Activated T-helper 17 cell treated with anti-CD3 and anti-CD28 coated beads, Interleukin-2, amount 50 U/mL, for 72 hours (primary cell): ENCODE data around the gene SLC25A30. TPM values are rescaled to one million over a fixed set of nuclear protein-coding genes. Genes with fewer than 3 reads are reported as not detected.
"Not testable (repeated sequence)": the region's sequence is repeated elsewhere in the genome, so short reads cannot be mapped to it uniquely, and the experiment has no call there.

Experiments used
- ATAC-seq: fragments of 150-1000 bp; cut with Tn5 transposase; replicated peaks from 2 replicates; pipeline ENCODE4 v1.10.0; 2021; ENCODE audit warnings: mild to moderate bottlenecking, moderate library complexity
- H3K27ac Mint-ChIP-seq: one replicate; pipeline ENCODE4 v1.8.0; 2022; ENCODE audit warnings: mixed read lengths
- H3K27me3 Mint-ChIP-seq: one replicate; pipeline ENCODE4 v1.8.0; 2022; ENCODE audit warnings: mixed read lengths
- H3K36me3 Mint-ChIP-seq: one replicate; pipeline ENCODE4 v1.8.0; 2022; ENCODE audit warnings: low read depth, mild to moderate bottlenecking, mixed read lengths
- H3K4me1 Mint-ChIP-seq: one replicate; pipeline ENCODE4 v1.8.0; 2022; ENCODE audit warnings: mixed read lengths
- H3K4me3 Mint-ChIP-seq: one replicate; pipeline ENCODE4 v1.8.0; 2022; ENCODE audit warnings: mild to moderate bottlenecking, mixed read lengths
- H3K9me3 Mint-ChIP-seq: one replicate; pipeline ENCODE4 v1.8.0; 2022; ENCODE audit warnings: mixed read lengths
- total RNA-seq, 2 donors: library from RNA; stranded (reverse); gene quantifications; one replicate each; pipeline ENCODE4 v1.2.3, GENCODE V29; 2022

The SLC25A30 gene
- total RNA-seq, 2 donors from 2014 or later = 13.6 to 20.5 TPM

GRCh38 chr13:45412274-45413049, 5.7 kb downstream of the SLC25A30 start:
- Mint-ChIP-seq H3K27ac (no peak overlapping the region), H3K4me3 (no peak overlapping the region), H3K9me3 (no peaks in the 10 kb centered on the region), H3K27me3 (no peaks in the 10 kb centered on the region), H3K36me3 (peaks cover 46% of the 10 kb centered on the region), H3K4me1 (peaks cover 24% of the 10 kb centered on the region)
- no peak for ATAC-seq

GRCh38 chr13:45411631-45412030, 6.5 kb downstream of the SLC25A30 start:
- Mint-ChIP-seq H3K27ac (peak overlapping the region; percentile 45), H3K27me3 (no peaks in the 10 kb centered on the region), H3K4me1 (peaks cover 20% of the 10 kb centered on the region), H3K36me3 (peaks cover 48% of the 10 kb centered on the region), H3K4me3 (no peak overlapping the region), H3K9me3 (no peaks in the 10 kb centered on the region)
- ATAC-seq = no peak

- peaks cover 52% of the 10 kb centered on the region for H3K36me3 Mint-ChIP-seq
- H3K27me3 Mint-ChIP-seq = no peaks in the 10 kb centered on the region
- peak overlapping the region; percentile 45 for H3K27ac Mint-ChIP-seq
- H3K4me3 Mint-ChIP-seq = no peak overlapping the region
- H3K9me3 Mint-ChIP-seq = no peaks in the 10 kb centered on the region
- H3K4me1 Mint-ChIP-seq = peaks cover 23% of the 10 kb centered on the region
- ATAC-seq = no peak
Measured at GRCh38 chr13:45411221-45411620, 7.0 kb downstream of the SLC25A30 start.

- H3K9me3 Mint-ChIP-seq = no peaks in the 10 kb centered on the region
- no peak for ATAC-seq
- no peak overlapping the region for H3K4me3 Mint-ChIP-seq
- no peaks in the 10 kb centered on the region for H3K27me3 Mint-ChIP-seq
- H3K4me1 Mint-ChIP-seq = peaks cover 23% of the 10 kb centered on the region
- peaks cover 59% of the 10 kb centered on the region for H3K36me3 Mint-ChIP-seq
- H3K27ac Mint-ChIP-seq = no peak overlapping the region
Measured at GRCh38 chr13:45410466-45410865, 7.7 kb downstream of the SLC25A30 start.

- Mint-ChIP-seq H3K36me3 (peaks cover 64% of the 10 kb centered on the region), H3K9me3 (no peaks in the 10 kb centered on the region), H3K27ac (no peak overlapping the region), H3K4me1 (peaks cover 21% of the 10 kb centered on the region), H3K4me3 (no peak overlapping the region), H3K27me3 (no peaks in the 10 kb centered on the region)
- ATAC-seq = no peak
Measured at GRCh38 chr13:45410001-45410400, 8.2 kb downstream of the SLC25A30 start.

- no peaks in the 10 kb centered on the region for H3K9me3 Mint-ChIP-seq
- peaks cover 95% of the 10 kb centered on the region for H3K36me3 Mint-ChIP-seq
- no peak for ATAC-seq
- no peak overlapping the region for H3K4me3 Mint-ChIP-seq
- H3K4me1 Mint-ChIP-seq = peaks cover 15% of the 10 kb centered on the region
- peak overlapping the region; percentile 73 for H3K27ac Mint-ChIP-seq
- no peaks in the 10 kb centered on the region for H3K27me3 Mint-ChIP-seq
Measured at GRCh38 chr13:45406421-45406820, 11.8 kb downstream of the SLC25A30 start.

GRCh38 chr13:45403081-45403480, 15.1 kb downstream of the SLC25A30 start:
- Mint-ChIP-seq H3K4me3 (no peak overlapping the region), H3K27ac (no peak overlapping the region), H3K9me3 (no peaks in the 10 kb centered on the region), H3K36me3 (peaks cover 91% of the 10 kb centered on the region), H3K27me3 (no peaks in the 10 kb centered on the region), H3K4me1 (peaks cover 13% of the 10 kb centered on the region)
- ATAC-seq = no peak

- no peaks in the 10 kb centered on the region for H3K9me3 Mint-ChIP-seq
- ATAC-seq = no peak
- peaks cover 91% of the 10 kb centered on the region for H3K36me3 Mint-ChIP-seq
- peaks cover 15% of the 10 kb centered on the region for H3K4me1 Mint-ChIP-seq
- no peaks in the 10 kb centered on the region for H3K27me3 Mint-ChIP-seq
- peak overlapping the region; percentile 17 for H3K27ac Mint-ChIP-seq
- no peak overlapping the region for H3K4me3 Mint-ChIP-seq
Measured at GRCh38 chr13:45402641-45403040, 15.5 kb downstream of the SLC25A30 start.

- peaks cover 90% of the 10 kb centered on the region for H3K36me3 Mint-ChIP-seq
- no peak for ATAC-seq
- H3K27ac Mint-ChIP-seq = peak overlapping the region; percentile 77
- H3K9me3 Mint-ChIP-seq = no peaks in the 10 kb centered on the region
- peaks cover 11% of the 10 kb centered on the region for H3K4me1 Mint-ChIP-seq
- no peaks in the 10 kb centered on the region for H3K27me3 Mint-ChIP-seq
- no peak overlapping the region for H3K4me3 Mint-ChIP-seq
Measured at GRCh38 chr13:45401314-45401713, 16.9 kb downstream of the SLC25A30 start.

- peaks cover 30% of the 10 kb centered on the region for H3K4me1 Mint-ChIP-seq
- H3K36me3 Mint-ChIP-seq = peaks cover 90% of the 10 kb centered on the region
- H3K27ac Mint-ChIP-seq = peak overlapping the region; percentile 78
- peak; percentile 43 for ATAC-seq
- H3K4me3 Mint-ChIP-seq = peak overlapping the region; percentile 23
- H3K27me3 Mint-ChIP-seq = no peaks in the 10 kb centered on the region
- H3K9me3 Mint-ChIP-seq = no peaks in the 10 kb centered on the region
Measured at GRCh38 chr13:45398877-45399276, 19.3 kb downstream of the SLC25A30 start.

- H3K9me3 Mint-ChIP-seq = no peaks in the 10 kb centered on the region
- no peaks in the 10 kb centered on the region for H3K27me3 Mint-ChIP-seq
- H3K4me3 Mint-ChIP-seq = peak overlapping the region; percentile 69
- peaks cover 78% of the 10 kb centered on the region for H3K36me3 Mint-ChIP-seq
- no peak for ATAC-seq
- peaks cover 30% of the 10 kb centered on the region for H3K4me1 Mint-ChIP-seq
- H3K27ac Mint-ChIP-seq = peak overlapping the region; percentile 91
Measured at GRCh38 chr13:45396533-45397095, 21.6 kb downstream of the SLC25A30 start.

- H3K9me3 Mint-ChIP-seq = no peaks in the 10 kb centered on the region
- no peak for ATAC-seq
Measured at GRCh38 chr13:45393941-45394570, 24.1 kb downstream of the SLC25A30 start.

GRCh38 chr13:45392811-45393210, 25.4 kb downstream of the SLC25A30 start:
- H3K4me3 Mint-ChIP-seq = no peak overlapping the region
- ATAC-seq = no peak
- H3K36me3 Mint-ChIP-seq = peaks cover 55% of the 10 kb centered on the region
- H3K27me3 Mint-ChIP-seq = no peaks in the 10 kb centered on the region
- peaks cover 25% of the 10 kb centered on the region for H3K4me1 Mint-ChIP-seq
- H3K9me3 Mint-ChIP-seq = no peaks in the 10 kb centered on the region
- no peak overlapping the region for H3K27ac Mint-ChIP-seq

More at GRCh38 chr13:45393941-45394570, 24.1 kb downstream of the SLC25A30 start:
- no peaks in the 10 kb centered on the region for H3K27me3 Mint-ChIP-seq
- H3K36me3 Mint-ChIP-seq = peaks cover 67% of the 10 kb centered on the region
- H3K27ac Mint-ChIP-seq = peak overlapping the region; percentile 82
- H3K4me1 Mint-ChIP-seq = peaks cover 30% of the 10 kb centered on the region
- no peak overlapping the region for H3K4me3 Mint-ChIP-seq

GRCh38 chr13:45391926-45392325, 26.2 kb downstream of the SLC25A30 start:
- Mint-ChIP-seq H3K4me3 (no peak overlapping the region), H3K36me3 (peaks cover 50% of the 10 kb centered on the region), H3K9me3 (no peaks in the 10 kb centered on the region), H3K4me1 (peaks cover 28% of the 10 kb centered on the region), H3K27me3 (no peaks in the 10 kb centered on the region), H3K27ac (no peak overlapping the region)
- ATAC-seq = no peak

GRCh38 chr13:45391128-45391527, 27.0 kb downstream of the SLC25A30 start:
- H3K27me3 Mint-ChIP-seq, ATAC-seq, H3K9me3 Mint-ChIP-seq, H3K4me3 Mint-ChIP-seq, H3K27ac Mint-ChIP-seq: not testable (repeated sequence)
- peaks cover 22% of the 10 kb centered on the region for H3K4me1 Mint-ChIP-seq
- H3K36me3 Mint-ChIP-seq = peaks cover 46% of the 10 kb centered on the region
